ENCODE results near the gene C10orf90.

- TF ChIP-seq, protein P1, sequence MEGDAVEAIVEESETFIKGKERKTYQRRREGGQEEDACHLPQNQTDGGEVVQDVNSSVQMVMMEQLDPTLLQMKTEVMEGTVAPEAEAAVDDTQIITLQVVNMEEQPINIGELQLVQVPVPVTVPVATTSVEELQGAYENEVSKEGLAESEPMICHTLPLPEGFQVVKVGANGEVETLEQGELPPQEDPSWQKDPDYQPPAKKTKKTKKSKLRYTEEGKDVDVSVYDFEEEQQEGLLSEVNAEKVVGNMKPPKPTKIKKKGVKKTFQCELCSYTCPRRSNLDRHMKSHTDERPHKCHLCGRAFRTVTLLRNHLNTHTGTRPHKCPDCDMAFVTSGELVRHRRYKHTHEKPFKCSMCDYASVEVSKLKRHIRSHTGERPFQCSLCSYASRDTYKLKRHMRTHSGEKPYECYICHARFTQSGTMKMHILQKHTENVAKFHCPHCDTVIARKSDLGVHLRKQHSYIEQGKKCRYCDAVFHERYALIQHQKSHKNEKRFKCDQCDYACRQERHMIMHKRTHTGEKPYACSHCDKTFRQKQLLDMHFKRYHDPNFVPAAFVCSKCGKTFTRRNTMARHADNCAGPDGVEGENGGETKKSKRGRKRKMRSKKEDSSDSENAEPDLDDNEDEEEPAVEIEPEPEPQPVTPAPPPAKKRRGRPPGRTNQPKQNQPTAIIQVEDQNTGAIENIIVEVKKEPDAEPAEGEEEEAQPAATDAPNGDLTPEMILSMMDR (IDR thresholded peaks at IDR 0.05) = no peak
- TF ChIP-seq POLR2A (IDR thresholded peaks at IDR 0.05) = no peak
Measured at GRCh38 chr10:126663880-126664279, 6.6 kb downstream of the C10orf90 start.

All from esophagus squamous epithelium (tissue), 4 donors.